LNCaP clone FGC (cell line): Measurements from ENCODE around the gene SLC22A12.

Experiments used
- DNase-seq: peaks from one replicate; pipeline ENCODE4 v3.0.0-alpha.2; 2011; ENCODE audit warnings: low read depth
- H3K4me3 ChIP-seq: 2 replicates; pipeline ENCODE4 v1.5.1; 2011; ENCODE audit warnings: mild to moderate bottlenecking, low read depth, low read length, control low read depth
- TF ChIP-seq, protein P1 (sequence below): IDR thresholded peaks from 2 replicates; pipeline ENCODE4 v1.5.1; 2012; ENCODE audit warnings: mild to moderate bottlenecking; ENCODE audit not compliant: control insufficient read depth, insufficient read depth; ENCODE audit errors: extremely low read depth

Gene SLC22A12

DNA sequence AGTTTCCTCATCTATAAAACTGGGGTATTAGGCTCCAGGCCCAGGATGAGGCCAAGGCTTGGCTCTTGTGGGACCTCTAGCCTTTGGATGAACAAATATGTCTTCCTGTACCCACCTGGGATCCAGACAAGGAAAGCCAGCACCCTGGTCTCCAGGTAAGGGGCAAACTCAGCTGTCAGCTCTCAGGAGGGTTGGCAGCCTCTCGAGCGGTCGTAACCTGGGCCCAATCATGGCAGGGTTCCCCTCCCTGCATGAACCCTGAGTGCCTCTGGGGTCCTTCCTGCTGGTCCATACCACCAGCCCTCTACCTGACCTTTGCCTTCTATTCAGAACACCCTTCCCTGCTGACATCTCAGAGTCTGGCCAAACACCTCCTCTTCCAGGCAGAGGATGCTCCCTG is 19.6 kb downstream of the SLC22A12 start:
- TF ChIP-seq, protein P1, sequence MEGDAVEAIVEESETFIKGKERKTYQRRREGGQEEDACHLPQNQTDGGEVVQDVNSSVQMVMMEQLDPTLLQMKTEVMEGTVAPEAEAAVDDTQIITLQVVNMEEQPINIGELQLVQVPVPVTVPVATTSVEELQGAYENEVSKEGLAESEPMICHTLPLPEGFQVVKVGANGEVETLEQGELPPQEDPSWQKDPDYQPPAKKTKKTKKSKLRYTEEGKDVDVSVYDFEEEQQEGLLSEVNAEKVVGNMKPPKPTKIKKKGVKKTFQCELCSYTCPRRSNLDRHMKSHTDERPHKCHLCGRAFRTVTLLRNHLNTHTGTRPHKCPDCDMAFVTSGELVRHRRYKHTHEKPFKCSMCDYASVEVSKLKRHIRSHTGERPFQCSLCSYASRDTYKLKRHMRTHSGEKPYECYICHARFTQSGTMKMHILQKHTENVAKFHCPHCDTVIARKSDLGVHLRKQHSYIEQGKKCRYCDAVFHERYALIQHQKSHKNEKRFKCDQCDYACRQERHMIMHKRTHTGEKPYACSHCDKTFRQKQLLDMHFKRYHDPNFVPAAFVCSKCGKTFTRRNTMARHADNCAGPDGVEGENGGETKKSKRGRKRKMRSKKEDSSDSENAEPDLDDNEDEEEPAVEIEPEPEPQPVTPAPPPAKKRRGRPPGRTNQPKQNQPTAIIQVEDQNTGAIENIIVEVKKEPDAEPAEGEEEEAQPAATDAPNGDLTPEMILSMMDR: no peak
- DNase-seq: no peak
- no peak overlapping the region for H3K4me3 ChIP-seq

DNA sequence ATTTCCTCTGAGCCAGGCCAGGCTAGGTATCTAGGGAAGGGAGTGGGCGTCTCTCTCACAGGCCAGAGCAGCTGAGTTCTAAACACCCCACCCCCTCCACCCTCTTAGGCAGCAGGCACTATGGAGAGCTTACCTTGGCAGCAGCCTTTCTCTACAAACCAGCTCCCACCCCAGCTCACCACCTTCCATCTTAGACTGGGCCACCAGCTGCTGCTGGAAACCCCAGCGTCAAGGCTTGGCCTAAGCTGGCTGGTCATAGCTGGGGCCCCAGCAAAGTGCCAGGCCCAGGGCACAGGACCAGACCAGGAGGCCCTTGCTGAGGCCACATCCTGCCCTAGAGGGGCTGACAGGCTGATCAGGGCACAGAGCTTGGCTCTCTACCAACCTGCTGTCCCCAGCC is 20.2 kb downstream of the SLC22A12 start:
- H3K4me3 ChIP-seq: no peak overlapping the region
- DNase-seq: no peak
- TF ChIP-seq, protein P1: no peak

DNA sequence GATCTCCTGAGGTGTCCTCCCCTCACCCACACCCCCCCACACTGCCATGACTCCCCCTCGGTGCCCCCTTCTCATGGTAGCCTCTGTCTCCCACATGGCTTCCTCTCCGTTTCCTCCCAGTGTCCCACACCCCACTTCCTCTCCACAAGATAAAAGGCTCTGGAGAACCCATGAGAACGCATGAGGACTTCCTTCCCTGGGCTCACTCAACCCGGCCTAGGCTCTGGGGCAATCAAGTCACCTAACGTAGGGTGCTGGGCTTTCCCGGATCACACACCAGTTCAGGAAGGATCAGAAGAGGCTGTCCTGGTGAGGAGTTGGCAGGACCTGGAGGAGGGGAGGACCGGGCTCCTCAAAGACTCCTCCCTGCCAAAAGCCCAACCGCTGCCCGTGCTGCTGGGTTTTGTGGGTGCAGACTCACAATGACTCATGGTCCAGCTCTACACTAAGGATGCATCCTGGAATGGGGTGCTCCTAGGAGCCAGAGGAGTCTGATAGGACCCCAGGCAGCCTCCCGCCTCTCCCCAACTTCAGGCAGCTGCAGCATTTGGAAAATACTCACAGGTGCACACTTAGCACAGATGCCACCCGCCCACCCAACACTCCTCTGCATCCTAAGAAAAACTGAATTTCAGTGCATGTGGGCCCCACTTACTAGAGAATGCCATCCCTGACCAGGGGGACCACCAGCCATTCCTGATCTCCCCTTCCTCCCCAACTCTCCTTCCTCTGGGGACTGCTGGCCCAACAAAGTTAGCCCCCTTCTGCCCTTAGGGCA is 21.0 kb downstream of the SLC22A12 start:
- TF ChIP-seq, protein P1: no peak
- DNase-seq: no peak
- no peak overlapping the region for H3K4me3 ChIP-seq

DNA sequence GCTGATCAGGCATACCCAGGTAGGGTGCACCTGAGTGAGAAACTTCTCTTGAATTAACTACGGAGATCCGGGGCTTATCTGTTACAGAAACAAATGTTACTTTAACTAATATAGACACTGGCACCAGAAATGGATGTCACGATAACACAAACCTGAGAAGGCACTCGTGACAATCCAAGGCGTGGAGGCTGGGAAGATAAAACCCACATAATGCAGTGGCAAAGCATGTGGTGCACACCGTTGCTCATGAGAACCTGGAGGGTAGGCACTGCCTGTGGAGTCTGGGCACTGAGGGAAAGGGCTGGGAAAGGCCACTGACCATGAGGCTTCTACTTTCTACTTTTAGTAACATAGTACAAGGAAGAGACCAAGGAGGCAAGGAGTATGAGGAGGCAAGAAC is 22.6 kb downstream of the SLC22A12 start:
- no peak for DNase-seq
- no peak overlapping the region for H3K4me3 ChIP-seq
- TF ChIP-seq, protein P1: no peak

DNA sequence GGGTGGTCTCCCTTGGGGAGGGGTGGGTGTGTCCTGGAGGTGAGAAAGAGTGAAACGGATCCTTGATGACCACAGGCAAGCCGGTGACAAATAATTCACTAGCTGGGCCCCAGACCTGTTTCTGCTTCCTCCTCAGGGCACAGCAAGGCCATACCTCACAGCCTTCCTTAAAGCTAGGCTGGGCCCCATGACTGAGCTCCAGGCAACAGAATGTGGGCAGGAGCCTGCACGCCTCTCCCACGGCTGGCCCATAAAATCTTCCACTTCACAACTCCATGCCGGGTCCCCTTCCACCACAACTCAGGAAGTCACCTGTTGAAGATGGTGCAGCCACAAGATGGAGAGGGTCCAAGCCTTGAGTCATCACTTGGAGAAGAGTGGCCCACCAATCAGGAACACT is 23.9 kb downstream of the SLC22A12 start:
- no peak for DNase-seq
- TF ChIP-seq, protein P1: no peak
- H3K4me3 ChIP-seq: no peak overlapping the region

DNA sequence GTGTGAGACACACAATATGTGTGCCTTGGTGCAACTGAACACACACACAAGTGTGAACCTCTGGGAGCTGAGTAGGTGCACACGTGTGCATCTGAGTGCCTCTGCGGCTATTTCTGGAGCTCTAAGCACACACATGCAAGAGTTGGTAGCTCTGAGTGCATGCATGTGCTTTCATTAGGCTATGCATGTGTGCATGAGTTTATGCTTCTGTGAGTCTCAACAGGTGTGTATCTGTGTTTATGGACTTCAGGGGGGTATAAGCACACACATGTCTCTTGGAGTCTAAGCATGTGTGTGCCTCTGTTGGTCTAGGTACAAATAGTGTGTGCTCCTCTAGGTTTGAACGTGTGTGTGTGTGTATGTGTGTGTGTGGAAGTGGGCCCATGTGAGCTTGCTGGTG is 25.8 kb downstream of the SLC22A12 start:
- DNase-seq: no peak
- TF ChIP-seq, protein P1: no peak
- H3K4me3 ChIP-seq: no peak overlapping the region

DNA sequence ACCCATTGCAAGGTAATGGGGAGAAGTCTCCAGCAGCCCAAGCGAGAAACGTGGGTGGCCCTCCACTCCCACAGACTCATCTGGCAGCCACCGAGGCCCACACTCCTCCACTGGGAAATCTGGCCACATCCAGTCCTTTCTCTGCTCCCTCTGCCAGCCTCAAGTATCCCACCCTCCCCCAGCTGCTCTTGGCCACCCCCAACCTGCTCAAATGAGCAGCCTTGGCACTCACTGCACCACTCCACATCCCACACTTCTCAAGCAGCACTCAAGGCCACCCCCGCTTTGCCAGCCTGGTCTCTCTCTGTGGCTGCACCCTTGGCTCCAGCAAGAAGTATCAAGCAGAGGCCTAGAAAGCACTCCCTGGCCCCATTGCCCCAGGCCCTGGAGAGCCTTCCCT is 28.2 kb downstream of the SLC22A12 start:
- H3K4me3 ChIP-seq: no peak overlapping the region
- TF ChIP-seq, protein P1: no peak
- DNase-seq: no peak
